HG02981 (cell line): ENCODE data around the gene KLHL10.
A peak's percentile ranks its signal among the peaks of the same experiment; 100 is the strongest.
"Not testable (repeated sequence)": the region's sequence is repeated elsewhere in the genome, so short reads cannot be mapped to it uniquely, and the experiment has no call there.

Experiments used
- ATAC-seq: cut with Tn5 transposase; IDR thresholded peaks from one replicate; pipeline ENCODE4 v1.9.1; 2021; ENCODE audit warnings: mild to moderate bottlenecking, moderate library complexity; ENCODE audit not compliant: unreplicated experiment

KLHL10 gene

DNA sequence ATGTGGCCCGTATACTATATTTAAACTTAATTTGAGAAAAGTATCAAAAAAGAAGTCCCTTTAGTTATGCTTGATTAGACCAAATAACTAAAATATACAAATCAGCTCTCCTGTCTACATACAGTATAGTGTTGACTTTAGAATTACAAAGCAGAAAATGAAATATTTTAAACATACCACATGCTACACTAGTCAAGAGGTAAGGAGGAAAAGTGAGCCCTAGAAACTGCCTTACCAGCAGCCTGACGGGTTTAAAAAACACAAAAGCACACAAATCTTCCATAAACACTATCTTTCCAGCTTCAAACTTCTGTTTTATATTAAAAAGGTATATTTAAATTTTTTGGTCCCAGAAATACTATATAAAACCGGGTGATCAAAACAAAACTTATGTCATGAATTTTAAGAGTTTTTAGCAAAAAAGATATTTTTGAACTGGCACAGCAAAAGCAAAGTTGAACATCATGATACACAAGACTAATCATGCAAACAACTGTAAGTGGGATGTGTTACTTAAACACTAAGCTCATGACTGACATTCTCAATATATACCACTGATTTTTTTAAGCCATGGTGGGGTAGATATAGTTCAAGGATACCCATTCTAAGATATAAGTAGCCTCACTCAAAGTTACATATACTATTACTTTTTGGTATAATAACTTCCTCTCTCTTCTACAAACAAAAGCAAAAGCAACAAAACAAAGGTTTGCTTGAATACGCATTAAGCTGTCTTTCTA lies 11.8 kb downstream of the KLHL10 start:
- ATAC-seq = no peak

- ATAC-seq = not testable (repeated sequence)
These were observed 13.8 kb downstream of the KLHL10 start for GRCh38 chr17:41851382-41851781.

DNA sequence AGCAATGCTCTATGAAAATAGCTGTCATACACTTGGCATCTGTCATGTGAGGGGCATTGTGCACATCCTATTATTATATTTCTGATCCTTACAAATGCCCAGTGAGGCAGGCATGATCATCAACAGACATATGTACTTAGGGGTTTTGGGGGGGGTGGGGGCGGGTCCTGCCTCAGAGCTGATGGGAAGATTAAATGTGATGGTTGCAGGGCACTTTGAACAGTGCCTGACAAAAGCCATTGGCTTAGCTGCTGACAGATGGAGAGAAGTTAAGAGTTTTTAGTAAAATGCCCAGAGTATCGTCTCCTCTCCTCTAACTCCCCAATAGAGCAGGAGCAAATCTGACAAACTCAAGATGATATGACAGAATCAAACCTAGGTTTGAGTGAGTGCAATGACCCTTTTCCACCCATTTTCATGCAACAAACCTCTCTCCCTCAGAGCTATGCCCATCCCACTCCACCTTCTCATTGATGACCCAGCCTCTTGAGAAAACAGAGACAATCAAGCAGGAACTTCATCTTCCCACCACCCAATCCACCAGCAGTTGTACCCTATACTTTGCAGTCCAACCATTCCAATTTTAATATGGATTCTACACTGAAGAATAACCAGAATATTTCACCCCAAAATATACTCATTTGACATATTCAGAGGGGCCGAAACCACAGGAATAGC lies 22.8 kb downstream of the KLHL10 start:
- ATAC-seq = no peak

DNA sequence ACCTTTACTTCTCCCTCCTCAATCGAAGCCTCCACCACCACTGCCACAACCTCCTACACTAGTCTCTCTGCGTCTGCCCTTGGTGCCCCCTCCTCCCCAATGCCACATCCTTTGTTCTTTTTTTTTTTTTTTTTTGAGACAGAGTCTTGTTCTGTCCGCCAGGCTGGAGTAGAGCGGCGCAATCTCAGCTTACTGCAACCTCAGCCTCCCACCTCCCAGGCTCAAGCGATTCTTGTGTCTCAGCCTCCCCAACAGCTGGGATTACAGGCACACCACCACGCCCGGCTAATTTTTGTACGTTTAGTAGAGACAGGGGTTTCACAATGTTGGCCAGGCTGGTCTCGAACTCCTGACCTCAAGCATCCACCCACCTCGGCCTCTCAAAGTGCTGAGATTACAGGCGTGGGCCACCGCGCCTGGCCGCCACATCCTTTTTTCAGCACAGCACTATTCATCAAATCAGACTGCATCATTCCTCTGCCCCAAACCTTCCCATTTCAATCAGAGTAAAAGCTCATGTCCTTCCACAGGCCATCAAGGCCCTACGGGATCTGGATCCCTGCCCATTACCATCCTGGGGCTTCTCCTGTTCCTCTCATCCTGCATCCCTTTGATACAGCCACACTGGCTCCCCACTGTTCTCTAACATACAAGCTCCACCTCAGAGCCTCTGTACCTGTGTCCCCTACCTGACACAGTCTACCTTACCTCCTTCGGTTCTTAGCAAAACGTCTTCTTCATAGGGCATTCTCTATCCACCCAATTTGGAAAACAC lies 25.6 kb downstream of the KLHL10 start:
- ATAC-seq = no peak

DNA sequence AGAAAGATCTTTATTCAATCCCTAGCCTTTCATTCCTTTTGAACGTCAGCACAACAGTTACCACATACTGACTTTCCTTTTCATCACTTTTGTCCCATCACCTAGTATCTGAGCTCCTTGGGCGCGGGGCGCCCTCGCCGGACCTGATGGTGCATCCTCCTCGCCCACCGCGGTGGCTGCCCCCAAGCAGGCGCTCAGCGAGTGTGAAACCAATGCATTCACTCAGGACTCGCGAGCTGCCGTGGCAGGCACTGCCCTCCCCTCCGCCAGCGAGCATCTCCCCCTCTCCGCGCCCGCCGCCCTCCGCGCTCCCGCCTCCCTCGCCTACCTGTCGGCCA lies 26.8 kb downstream of the KLHL10 start:
- peak; percentile 21 for ATAC-seq

DNA sequence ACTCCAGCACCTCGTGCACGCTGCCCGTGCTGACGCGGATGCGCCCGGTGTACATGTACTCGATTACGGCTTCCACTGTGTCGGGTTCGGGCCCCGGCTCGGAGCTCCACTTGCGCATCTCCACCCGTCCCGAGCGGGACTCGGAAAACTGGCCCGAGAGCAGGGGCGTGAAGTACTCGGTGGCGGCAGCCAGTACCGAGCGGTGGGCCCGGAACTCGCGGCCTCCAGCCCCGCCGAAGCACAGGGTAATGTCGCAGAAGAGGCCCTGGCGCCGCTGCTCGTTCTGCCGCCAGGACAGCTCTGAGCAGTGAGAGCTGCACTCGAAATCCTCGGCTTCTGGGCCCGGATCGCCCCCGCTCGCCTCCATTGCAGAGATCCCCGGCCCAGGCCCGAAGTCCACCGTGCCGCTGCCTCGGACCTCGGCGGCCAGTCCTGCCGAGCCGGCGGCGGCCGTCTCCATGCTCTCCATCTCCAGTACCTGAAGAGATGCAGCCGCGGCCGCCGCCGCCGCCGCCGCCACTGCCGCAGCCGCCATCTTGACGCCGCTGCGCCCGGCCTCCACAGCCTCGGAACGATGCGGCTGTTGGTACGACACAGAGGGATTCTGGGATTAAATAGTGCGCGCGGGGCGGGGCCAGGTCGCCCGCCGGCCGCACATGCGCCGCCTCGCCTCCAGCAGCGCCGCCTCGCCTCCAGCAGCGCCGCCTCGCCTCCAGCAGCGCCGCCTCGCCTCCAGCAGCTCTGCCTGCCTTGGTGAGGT lies 27.4 kb downstream of the KLHL10 start, which contains the start of gene KLHL11:
KLHL11 (minus strand) TSS at position 588 of the 760 bp plus-strand sequence; CDS start at position 535, 53 bp downstream.
- peak; percentile 86 for ATAC-seq

GRCh38 chr17:41865596-41865893 lies 27.9 kb downstream of the KLHL10 start:
- ATAC-seq = no peak

DNA sequence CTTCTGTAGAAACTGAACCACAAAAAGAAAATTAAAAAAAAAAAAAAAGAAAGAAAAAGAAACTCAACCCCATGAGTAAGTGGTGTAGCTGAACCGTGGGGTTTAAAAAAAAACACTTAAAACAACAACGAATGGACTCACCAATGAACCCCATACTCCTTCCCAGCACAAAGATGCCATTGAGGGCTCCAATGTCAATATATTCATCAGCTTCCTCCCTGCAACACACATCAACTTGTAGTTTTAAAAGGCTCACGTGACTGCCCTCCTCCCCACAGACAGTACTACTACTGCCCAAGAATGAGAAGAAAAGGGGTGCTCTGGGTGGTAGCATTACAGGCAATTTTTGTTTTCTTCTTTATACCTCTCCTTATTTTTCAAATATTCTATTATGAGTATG lies 30.9 kb downstream of the KLHL10 start:
- ATAC-seq = no peak

- ATAC-seq = no peak
These were observed 31.8 kb downstream of the KLHL10 start for GRCh38 chr17:41869426-41869825.

DNA sequence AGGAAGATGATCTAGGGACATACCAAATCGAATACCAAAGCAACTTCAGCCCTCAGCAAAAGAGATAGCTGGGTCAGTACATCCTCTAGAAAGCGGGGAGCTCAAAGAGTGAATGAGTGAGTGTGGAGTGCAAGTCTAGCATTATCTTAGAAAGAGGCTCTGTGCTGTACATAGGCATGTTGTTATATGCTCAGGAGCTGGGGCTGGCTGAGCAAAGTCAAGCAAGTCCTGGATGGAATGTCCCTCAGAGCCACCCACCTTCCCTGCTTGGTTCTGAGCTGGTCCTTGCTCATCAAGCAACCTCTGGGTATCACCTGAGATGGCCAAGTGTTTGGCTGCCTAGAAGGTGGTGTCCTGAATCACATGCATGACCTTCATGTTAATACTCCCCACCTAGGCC lies 32.5 kb downstream of the KLHL10 start:
- ATAC-seq = no peak

- ATAC-seq = no peak
These were observed 33.0 kb downstream of the KLHL10 start for GRCh38 chr17:41870627-41871026.

DNA sequence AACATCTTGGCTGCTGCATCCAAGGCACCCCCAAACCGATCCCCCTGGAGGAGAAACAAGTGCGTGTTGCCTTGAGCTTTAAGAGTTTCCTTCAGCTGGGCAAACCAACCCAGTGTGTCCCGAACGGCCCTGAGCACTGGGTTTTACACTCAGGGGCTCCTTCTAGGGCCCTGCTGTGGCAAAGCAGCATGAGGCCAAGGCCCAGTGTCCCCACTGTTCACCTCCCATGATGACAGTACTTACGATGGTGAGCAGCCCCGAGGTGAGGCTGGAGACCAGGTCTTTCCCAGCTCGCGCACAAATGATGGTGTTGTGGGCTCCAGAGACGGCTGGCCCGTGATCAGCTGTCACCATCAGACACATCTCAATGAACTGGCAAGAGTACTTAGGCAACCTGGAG lies 34.2 kb downstream of the KLHL10 start:
- ATAC-seq = no peak

GRCh38 chr17:41873559-41874292 lies 36.1 kb downstream of the KLHL10 start:
- no peak for ATAC-seq

DNA sequence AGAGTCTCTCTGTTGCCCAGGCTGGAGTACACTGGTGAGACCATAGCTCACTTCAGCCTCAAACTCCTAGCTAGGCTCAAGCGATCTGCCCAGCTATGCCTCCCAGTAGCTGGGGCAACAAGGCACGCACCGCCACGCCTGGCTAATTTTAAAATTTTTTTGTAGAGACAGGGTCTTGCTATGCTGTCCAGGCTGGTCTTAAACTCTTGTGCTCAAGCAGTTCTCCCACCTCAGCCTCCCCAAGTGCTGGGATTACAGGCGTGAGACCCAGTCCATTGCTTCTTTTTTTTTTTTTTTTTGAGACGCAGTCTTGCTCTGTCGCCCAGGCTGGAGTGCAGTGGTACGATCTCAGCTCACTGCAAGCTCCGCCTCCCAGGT lies 36.7 kb downstream of the KLHL10 start:
- not testable (repeated sequence) for ATAC-seq

- no peak for ATAC-seq
These were observed 42.5 kb downstream of the KLHL10 start for GRCh38 chr17:41880130-41880529.

DNA sequence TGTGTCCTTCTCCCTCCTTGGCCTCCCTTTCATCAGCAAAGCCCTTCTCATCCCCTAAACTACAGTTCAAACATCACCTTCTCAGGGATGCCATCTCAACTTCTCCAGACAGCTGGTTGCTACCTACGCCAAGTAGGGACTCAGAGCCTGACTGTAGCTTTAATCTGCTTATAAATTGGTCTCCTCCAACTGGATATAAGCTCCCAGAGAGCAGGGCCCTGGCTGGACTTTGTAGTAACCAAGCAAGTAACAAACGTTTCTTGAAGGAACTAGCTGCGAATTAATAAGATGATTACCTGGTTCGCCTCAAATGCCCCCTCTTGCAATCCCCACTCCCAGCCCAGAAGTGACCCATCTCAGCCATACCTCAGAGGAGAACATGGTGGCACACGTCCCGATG lies 45.1 kb downstream of the KLHL10 start:
- ATAC-seq = no peak

GRCh38 chr17:41885733-41886132 lies 48.1 kb downstream of the KLHL10 start:
- no peak for ATAC-seq

- no peak for ATAC-seq
These were observed 50.8 kb downstream of the KLHL10 start for GRCh38 chr17:41888332-41888965.

DNA sequence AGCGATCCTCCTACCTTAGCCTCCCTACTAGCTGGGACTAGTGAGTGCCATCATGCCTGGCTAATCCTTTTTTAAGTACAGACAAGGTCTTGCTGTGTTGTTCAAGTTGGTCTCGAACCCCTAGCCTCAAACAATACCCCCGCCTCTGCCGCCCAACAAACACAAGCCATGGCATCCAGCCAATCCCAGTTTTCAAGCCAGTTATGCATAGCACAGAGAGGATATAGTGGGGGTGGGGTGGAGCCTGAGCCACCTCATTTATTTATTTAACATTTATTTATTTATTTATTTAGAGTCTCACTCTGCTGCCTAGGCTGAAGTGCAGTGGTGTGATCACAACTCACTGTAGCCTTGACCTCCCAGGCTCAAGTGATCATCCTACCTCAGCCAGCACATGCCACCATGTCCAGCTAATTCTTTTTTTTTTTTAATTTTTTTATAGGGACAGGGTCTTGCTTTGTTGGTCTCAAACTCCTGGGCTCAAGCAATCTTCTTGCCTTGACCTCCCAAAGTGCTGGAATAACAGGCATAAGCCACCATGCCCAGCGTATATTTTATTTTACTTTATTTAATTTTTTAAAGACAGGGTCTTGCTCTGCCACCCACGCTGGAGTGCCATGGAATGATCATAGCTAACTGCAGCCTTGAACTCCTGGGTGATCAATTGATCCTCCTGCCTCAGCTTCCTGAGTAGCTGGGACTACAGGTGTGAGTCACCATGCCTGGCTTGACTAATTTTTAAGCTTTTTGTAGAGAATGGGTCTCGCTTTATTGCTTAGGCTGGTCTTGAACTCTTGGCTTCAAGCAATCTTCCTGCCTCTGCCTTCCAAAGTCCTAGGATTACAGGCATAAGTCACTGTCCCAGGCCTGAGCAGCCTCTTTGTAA lies 53.8 kb downstream of the KLHL10 start:
- no peak for ATAC-seq
